Measurements from ENCODE around the gene PTPRG. TPM values are rescaled to one million over a fixed set of nuclear protein-coding genes. Genes with fewer than 3 reads are reported as not detected.

The PTPRG gene
- total and polyA plus RNA-seq, 10 of the 15 experiments (the other 5 are each of a cell fraction or from before 2014, with no cell fraction given), result 0.29 to 20.7 (median 1.4) TPM

- in situ Hi-C loops (cut with MboI) (no loop called here), intact Hi-C loops (cut with micrococcal nuclease; ENCODE audit: unreplicated experiment) (no loop called here)
- no peaks in the 10 kb centered on the region for H3K36me3 ChIP-seq (ENCODE audit: control insufficient read depth in 2 of 2, insufficient read depth in 2 of 2, low read length in 1 of 2)
- no peaks in the 10 kb centered on the region for H3K27me3 ChIP-seq (replicated peaks in 1 of 2; ENCODE audit: control insufficient read depth in 2 of 2, insufficient read depth in 2 of 2, low read length in 1 of 2)
- SMC1A ChIA-PET (ENCODE audit: uncharacterized antibody, unreplicated experiment), result no interaction called here
- no peak overlapping the region for H2AFZ ChIP-seq (ENCODE audit: control insufficient read depth, low read depth, low read length)
- no peak for FAIRE-seq
- H3K9ac ChIP-seq (ENCODE audit: control insufficient read depth, insufficient read depth, low read length), result no peak overlapping the region
- TF ChIP-seq SMAD1 (IDR thresholded peaks at IDR 0.05; ENCODE audit: low read depth, partially characterized antibody), result no peak
- no peak for TF ChIP-seq CHD2 (IDR thresholded peaks at IDR 0.05; ENCODE audit: borderline replicate concordance, low read depth, low read length)
- TF ChIP-seq YBX1 (IDR thresholded peaks at IDR 0.05), result no peak
- TF ChIP-seq TBL1XR1 (IDR thresholded peaks at IDR 0.05; ENCODE audit: low read depth, low read length), result no peak
- no peak for TF ChIP-seq ZNF217 (IDR thresholded peaks at IDR 0.05)
- H3K79me2 ChIP-seq (ENCODE audit: control insufficient read depth, insufficient read depth, low read length), result no peaks in the 10 kb centered on the region
- POLR2A ChIA-PET, result interaction anchor here (0.5 kb wide), 1 partner anchor 97 kb away, joined by 5 read pairs; no protein-coding TSS in a partner anchor
- no peak for ATAC-seq
- H3K9me3 ChIP-seq (replicated peaks; ENCODE audit: control insufficient read depth, insufficient read depth, low read length), result no peaks in the 10 kb centered on the region
- RAD21 ChIA-PET (ENCODE audit: unreplicated experiment), result no interaction called here
- no TSS peak for BruUV-seq (replicated peaks)
- H3K4me3 ChIP-seq, result no peak overlapping the region
- no peak for DNase-seq (ENCODE audit: low read depth, low spot score)
- 42% methylated on average over 8 of the region's 8 CpGs for WGBS (ENCODE audit: insufficient coverage, insufficient replicate concordance, low lambda C conversion rate, missing lambda C conversion rate)
- no peak overlapping the region for H3K4me2 ChIP-seq (ENCODE audit: control insufficient read depth, insufficient read depth)
- no peaks in the 10 kb centered on the region for H4K20me1 ChIP-seq (ENCODE audit: control insufficient read depth, insufficient read depth)
- CTCF ChIA-PET, result interaction anchor here (2.0 kb wide), 1 partner anchor 133 kb away, joined by 6 read pairs; no protein-coding TSS in a partner anchor
- H3K4me1 ChIP-seq (ENCODE audit: control insufficient read depth, insufficient read depth, low read length), result no peaks in the 10 kb centered on the region
- H3K27ac ChIP-seq (ENCODE audit: control insufficient read depth, insufficient read depth), result no peak overlapping the region
These were observed 430.3 kb downstream of the PTPRG start for GRCh38 chr3:61991706-61992105.

DNA sequence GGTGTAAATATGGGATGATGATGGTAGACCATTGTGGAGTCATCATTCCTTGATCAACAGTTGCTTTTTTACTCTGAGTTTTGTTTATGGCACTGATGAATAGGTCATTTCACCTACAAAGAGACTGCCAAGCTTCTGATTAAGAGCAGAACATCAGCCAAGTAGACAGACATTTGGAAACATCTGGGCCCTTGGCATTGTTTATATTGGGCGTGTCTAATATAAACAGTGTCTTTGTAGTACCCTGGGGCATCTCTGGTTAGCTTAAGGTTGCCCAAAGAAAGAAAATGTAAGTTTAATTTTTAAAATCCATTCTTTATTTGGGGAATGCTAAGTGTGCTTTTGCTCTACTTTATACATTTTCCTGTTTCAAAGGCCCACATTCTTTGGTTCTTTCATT, 435.0 kb downstream of the PTPRG start:
- no peak overlapping the region for H3K27ac ChIP-seq (ENCODE audit: control insufficient read depth, insufficient read depth)
- intact Hi-C loops (cut with micrococcal nuclease; ENCODE audit: unreplicated experiment), result no loop called here
- CTCF ChIA-PET, result interaction anchor here (0.6 to 1.0 kb wide), 2 partner anchors 11 to 290 kb away, joined by 3 read pairs; no protein-coding TSS in a partner anchor
- FAIRE-seq (no peak), ATAC-seq (no peak), DNase-seq (ENCODE audit: low read depth, low spot score) (no peak)
- H3K9me3 ChIP-seq (replicated peaks; ENCODE audit: control insufficient read depth, insufficient read depth, low read length), result no peaks in the 10 kb centered on the region
- TF ChIP-seq RBBP5 (conservative IDR thresholded peaks at IDR 0.05), result no peak
- no peak for TF ChIP-seq BCL11A (IDR thresholded peaks at IDR 0.05; ENCODE audit: low read depth, low read length)
- TF ChIP-seq SIN3A (IDR thresholded peaks at IDR 0.05; ENCODE audit: low read depth, low read length), result no peak
- TF ChIP-seq CEBPB (IDR thresholded peaks at IDR 0.05; ENCODE audit: borderline replicate concordance in 1 of 2, low read depth in 2 of 2, low read length in 2 of 2), result no peak
- TF ChIP-seq E2F4 (IDR thresholded peaks at IDR 0.05; ENCODE audit: low read depth, low read length), result no peak
- TF ChIP-seq FOXK2 (IDR thresholded peaks at IDR 0.05), result no peak
- no peak for TF ChIP-seq LARP7 (IDR thresholded peaks at IDR 0.05)
- TF ChIP-seq RB1 (IDR thresholded peaks at IDR 0.05; ENCODE audit: borderline replicate concordance), result no peak
- no peak for TF ChIP-seq FOXM1 (IDR thresholded peaks at IDR 0.05; ENCODE audit: low read depth, low read length)
- TF ChIP-seq HDAC2 (IDR thresholded peaks at IDR 0.05), result no peak
- no peak for TF ChIP-seq RCOR1 (conservative IDR thresholded peaks at IDR 0.05; ENCODE audit: low read depth, low read length)
- H3K4me2 ChIP-seq (ENCODE audit: control insufficient read depth, insufficient read depth), result no peak overlapping the region
- BruUV-seq (replicated peaks), result no TSS peak
- H3K36me3 ChIP-seq (ENCODE audit: control insufficient read depth in 2 of 2, insufficient read depth in 2 of 2, low read length in 1 of 2), result no peaks in the 10 kb centered on the region
- H2AFZ ChIP-seq (ENCODE audit: control insufficient read depth, low read depth, low read length), result no peak overlapping the region
- POLR2A ChIA-PET, result interaction anchor here (0.5 kb wide), 1 partner anchor 126 kb away, joined by 3 read pairs; no protein-coding TSS in a partner anchor
- RAD21 ChIA-PET (ENCODE audit: unreplicated experiment), result interaction anchor here (1.0 kb wide), 1 partner anchor 59 kb away, joined by 3 read pairs; no protein-coding TSS in a partner anchor
- no peak overlapping the region for H3K9ac ChIP-seq (ENCODE audit: control insufficient read depth, insufficient read depth, low read length)
- no peaks in the 10 kb centered on the region for H3K4me1 ChIP-seq (ENCODE audit: control insufficient read depth, insufficient read depth, low read length)
- SMC1A ChIA-PET (ENCODE audit: uncharacterized antibody, unreplicated experiment), result interaction anchor here (0.8 to 3.9 kb wide), 5 partner anchors 9 to 68 kb away, joined by 3 to 12 read pairs (median 3); no protein-coding TSS in a partner anchor
- H3K27me3 ChIP-seq (replicated peaks in 1 of 2; ENCODE audit: control insufficient read depth in 2 of 2, insufficient read depth in 2 of 2, low read length in 1 of 2), result no peaks in the 10 kb centered on the region
- no peak overlapping the region for H3K4me3 ChIP-seq
- no peaks in the 10 kb centered on the region for H4K20me1 ChIP-seq (ENCODE audit: control insufficient read depth, insufficient read depth)
- no peaks in the 10 kb centered on the region for H3K79me2 ChIP-seq (ENCODE audit: control insufficient read depth, insufficient read depth, low read length)
- 0% methylated on average over 1 of the region's 1 CpG for WGBS (ENCODE audit: insufficient coverage, insufficient replicate concordance, low lambda C conversion rate, missing lambda C conversion rate)
- in situ Hi-C loops (cut with MboI), result no loop called here
